ENCODE data around the gene MAFF. TPM values are rescaled to one million over a fixed set of nuclear protein-coding genes. Genes with fewer than 3 reads are reported as not detected.

The MAFF gene
- total RNA-seq, 5 donors from 2014 or later (not counting 1 experiment from before 2014, with no cell fraction given): 6.5 to 49.9 (median 9.6) TPM

DNA sequence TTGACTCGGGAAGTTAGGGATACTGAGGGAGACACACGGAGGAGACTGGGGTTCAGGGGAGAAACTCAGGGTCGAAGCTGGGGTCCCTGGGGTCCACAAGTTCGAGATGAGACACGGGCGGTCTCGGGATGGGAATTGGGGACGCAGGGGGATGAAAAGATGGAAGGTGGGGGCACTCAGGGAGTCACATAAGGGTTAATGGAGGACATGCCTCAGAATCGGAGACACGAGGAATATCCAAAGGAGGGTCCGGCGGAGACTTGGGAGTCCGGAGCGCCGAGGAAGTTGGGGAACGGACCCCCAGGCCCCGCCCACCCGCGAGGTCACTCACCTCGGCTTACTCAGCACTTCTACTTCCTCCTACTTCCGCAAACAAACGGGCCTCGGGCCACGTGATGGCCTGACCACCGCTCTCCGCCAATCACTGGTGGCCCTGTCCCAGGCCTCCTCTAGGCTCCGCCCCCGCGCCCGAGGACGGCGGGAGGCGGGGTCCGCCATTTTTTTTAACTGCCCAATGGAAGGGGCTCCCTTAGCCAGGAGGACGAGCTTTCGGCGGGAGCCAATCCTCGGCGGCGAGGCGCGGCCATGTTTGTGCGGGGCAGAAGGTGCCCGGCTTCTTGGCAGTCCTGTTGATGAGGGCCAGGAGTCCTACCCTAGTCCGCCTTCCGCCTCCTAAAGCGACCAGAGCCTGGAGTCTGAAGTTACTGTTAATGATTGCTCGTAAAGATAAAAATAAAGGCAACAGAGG, 20.2 kb upstream of the MAFF start, which contains the start of gene PLA2G6:
Gene PLA2G6, minus strand, starts transcription at position 378 of the 748 bp plus-strand sequence. CDS start 12,404 bp downstream, outside the sequence.
- H3K4me1 Mint-ChIP-seq: peaks cover 43 to 51% (median 48%) of the 10 kb centered on the region in 3 donors
- Histone ChIP-seq H3K4me1 (ENCODE audit: control insufficient read depth in 1 of 2, extremely low read depth in 1 of 2, insufficient read depth in 2 of 2, low read length in 2 of 2) (peaks cover 5 to 36% of the 10 kb centered on the region in 2 experiments), H3K27me3 (replicated peaks in 1 of 2; ENCODE audit: control insufficient read depth in 2 of 2, extremely low read depth in 1 of 2, insufficient read depth in 2 of 2, low read length in 1 of 2) (no peaks in the 10 kb centered on the region), H3K9me3 (no peaks in the 10 kb centered on the region), H3K36me3 (ENCODE audit: control insufficient read depth in 2 of 2, extremely low read depth in 1 of 2, insufficient read depth in 1 of 2, low read length in 1 of 2) (no peaks in the 10 kb centered on the region), H3K4me3 (ENCODE audit: control insufficient read depth in 1 of 2, extremely low read depth in 1 of 2, low read length in 1 of 2) (peak within 1 kb of the TSS; percentile 61 to 83), H3K27ac (ENCODE audit: low read length) (peak within 1 kb of the TSS; percentile 73)
- POLR2A ChIA-PET: interaction anchor here (0.6 to 0.7 kb wide), 2 partner anchors 15 to 20 kb away, joined by 5 to 7 read pairs; partner anchors contain the start of gene MAFF (in 1 of the 2)
- peak within 1 kb of the TSS; percentile 84 to 92 for H3K27ac Mint-ChIP-seq
- peak within 1 kb of the TSS; percentile 92 to 97 (median 93) for H3K4me3 Mint-ChIP-seq
- ATAC-seq (replicated peaks in 1 of 4) (peak; percentile 89 to 98 (median 97)), DNase-seq (peak; percentile 86 to 98 (median 92))
- no peaks in the 10 kb centered on the region for H3K9me3 Mint-ChIP-seq
- no peaks in the 10 kb centered on the region for H3K27me3 Mint-ChIP-seq
- H3K36me3 Mint-ChIP-seq: no peaks in the 10 kb centered on the region
- WGBS (ENCODE audit: insufficient coverage): under 1% methylated on average over 44 of the region's 48 CpGs
- CTCF ChIA-PET: interaction anchor here (0.5 to 0.9 kb wide), 4 partner anchors 11 to 115 kb away, joined by 3 to 8 read pairs (median 4); no protein-coding TSS in a partner anchor

GRCh38 chr22:38184788-38185187, 17.0 kb upstream of the MAFF start:
- peaks cover 20 to 26% (median 24%) of the 10 kb centered on the region in 3 donors for H3K4me1 Mint-ChIP-seq
- H3K4me3 Mint-ChIP-seq: no peak overlapping the region
- no peaks in the 10 kb centered on the region for H3K36me3 Mint-ChIP-seq
- ATAC-seq (replicated peaks in 1 of 4) (no peak), DNase-seq (no peak)
- no peaks in the 10 kb centered on the region for H3K36me3 ChIP-seq (ENCODE audit: control insufficient read depth in 2 of 2, extremely low read depth in 1 of 2, insufficient read depth in 1 of 2, low read length in 1 of 2)
- H3K27ac ChIP-seq (ENCODE audit: low read length): no peak overlapping the region
- H3K9me3 ChIP-seq: no peaks in the 10 kb centered on the region
- whole genome bisulfite sequencing (ENCODE audit: insufficient coverage): 100% methylated on average over 5 of the region's 7 CpGs
- peak overlapping the region in 1 of 2 donors; percentile 45 for H3K27ac Mint-ChIP-seq
- ChIA-PET POLR2A (no interaction called here), CTCF (no interaction called here)
- no peaks in the 10 kb centered on the region for H3K9me3 Mint-ChIP-seq
- H3K27me3 Mint-ChIP-seq: no peaks in the 10 kb centered on the region
- no peaks in the 10 kb centered on the region for H3K27me3 ChIP-seq (replicated peaks in 1 of 2; ENCODE audit: control insufficient read depth in 2 of 2, extremely low read depth in 1 of 2, insufficient read depth in 2 of 2, low read length in 1 of 2)
- no peak overlapping the region for H3K4me3 ChIP-seq (ENCODE audit: control insufficient read depth in 1 of 2, extremely low read depth in 1 of 2, low read length in 1 of 2)
- peaks cover 5 to 23% of the 10 kb centered on the region in 2 experiments for H3K4me1 ChIP-seq (ENCODE audit: control insufficient read depth in 1 of 2, extremely low read depth in 1 of 2, insufficient read depth in 2 of 2, low read length in 2 of 2)

DNA sequence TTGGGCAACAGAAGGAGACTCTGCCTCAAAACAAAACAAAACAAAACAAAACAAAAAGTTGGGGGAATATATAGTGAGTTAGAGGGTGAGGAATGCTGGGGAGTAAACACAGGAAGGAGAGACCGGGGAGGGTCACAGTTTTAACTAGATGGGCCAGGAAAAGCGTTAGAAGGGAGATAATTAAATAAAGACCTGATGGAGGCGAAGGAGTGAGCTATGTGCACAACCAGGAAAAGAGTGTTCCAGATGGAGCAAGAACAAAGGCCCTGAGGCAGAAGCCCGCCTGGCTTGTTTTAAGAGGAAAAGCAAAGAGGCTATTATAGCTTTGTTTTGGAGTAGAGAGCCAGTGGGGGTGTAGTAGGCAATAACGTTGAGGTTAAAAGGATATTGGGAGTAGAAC, 15.4 kb upstream of the MAFF start:
- H3K36me3 ChIP-seq (ENCODE audit: control insufficient read depth in 2 of 2, extremely low read depth in 1 of 2, insufficient read depth in 1 of 2, low read length in 1 of 2): no peaks in the 10 kb centered on the region
- no peaks in the 10 kb centered on the region for H3K9me3 Mint-ChIP-seq
- H3K4me1 ChIP-seq (ENCODE audit: control insufficient read depth in 1 of 2, extremely low read depth in 1 of 2, insufficient read depth in 2 of 2, low read length in 2 of 2): peaks cover 0 to 7% of the 10 kb centered on the region in 2 experiments
- ATAC-seq (replicated peaks in 1 of 4) (no peak), DNase-seq (no peak)
- 73% methylated on average over 5 of the region's 5 CpGs for WGBS (ENCODE audit: insufficient coverage)
- no peak overlapping the region for H3K4me3 Mint-ChIP-seq
- CTCF ChIA-PET: interaction anchor here in 1 of 2 donors (0.6 kb wide), 1 partner anchor 385 kb away, joined by 3 read pairs; no protein-coding TSS in a partner anchor
- no peaks in the 10 kb centered on the region for H3K27me3 Mint-ChIP-seq
- H3K36me3 Mint-ChIP-seq: no peaks in the 10 kb centered on the region
- no peak overlapping the region for H3K4me3 ChIP-seq (ENCODE audit: control insufficient read depth in 1 of 2, extremely low read depth in 1 of 2, low read length in 1 of 2)
- no peaks in the 10 kb centered on the region for H3K9me3 ChIP-seq
- H3K27me3 ChIP-seq (replicated peaks in 1 of 2; ENCODE audit: control insufficient read depth in 2 of 2, extremely low read depth in 1 of 2, insufficient read depth in 2 of 2, low read length in 1 of 2): no peaks in the 10 kb centered on the region
- peaks cover 3 to 9% (median 7%) of the 10 kb centered on the region in 3 donors for H3K4me1 Mint-ChIP-seq
- H3K27ac Mint-ChIP-seq: no peak overlapping the region
- H3K27ac ChIP-seq (ENCODE audit: low read length): no peak overlapping the region
- POLR2A ChIA-PET: no interaction called here

GRCh38 chr22:38187413-38188212, 14.2 kb upstream of the MAFF start:
- DNase-seq (no peak), ATAC-seq (replicated peaks in 1 of 4) (no peak)
- CTCF ChIA-PET: interaction anchor here in 1 of 2 donors (0.6 kb wide), 1 partner anchor 917 kb away, joined by 3 read pairs; no protein-coding TSS in a partner anchor
- H3K4me1 ChIP-seq (ENCODE audit: control insufficient read depth in 1 of 2, extremely low read depth in 1 of 2, insufficient read depth in 2 of 2, low read length in 2 of 2): no peaks in the 10 kb centered on the region
- no peaks in the 10 kb centered on the region for H3K27me3 ChIP-seq (replicated peaks in 1 of 2; ENCODE audit: control insufficient read depth in 2 of 2, extremely low read depth in 1 of 2, insufficient read depth in 2 of 2, low read length in 1 of 2)
- H3K27me3 Mint-ChIP-seq: peaks cover 2 to 4% of the 10 kb centered on the region in 2 donors
- H3K9me3 Mint-ChIP-seq: no peaks in the 10 kb centered on the region
- no peak overlapping the region for H3K27ac Mint-ChIP-seq
- WGBS (ENCODE audit: insufficient coverage): 94% methylated on average over 3 of the region's 10 CpGs
- POLR2A ChIA-PET: no interaction called here
- H3K9me3 ChIP-seq: no peaks in the 10 kb centered on the region
- no peaks in the 10 kb centered on the region for H3K36me3 ChIP-seq (ENCODE audit: control insufficient read depth in 2 of 2, extremely low read depth in 1 of 2, insufficient read depth in 1 of 2, low read length in 1 of 2)
- peaks cover 0 to 3% (median 0%) of the 10 kb centered on the region in 3 donors for H3K4me1 Mint-ChIP-seq
- H3K4me3 Mint-ChIP-seq: no peak overlapping the region
- H3K36me3 Mint-ChIP-seq: no peaks in the 10 kb centered on the region
- no peak overlapping the region for H3K27ac ChIP-seq (ENCODE audit: low read length)
- H3K4me3 ChIP-seq (ENCODE audit: control insufficient read depth in 1 of 2, extremely low read depth in 1 of 2, low read length in 1 of 2): no peak overlapping the region

DNA sequence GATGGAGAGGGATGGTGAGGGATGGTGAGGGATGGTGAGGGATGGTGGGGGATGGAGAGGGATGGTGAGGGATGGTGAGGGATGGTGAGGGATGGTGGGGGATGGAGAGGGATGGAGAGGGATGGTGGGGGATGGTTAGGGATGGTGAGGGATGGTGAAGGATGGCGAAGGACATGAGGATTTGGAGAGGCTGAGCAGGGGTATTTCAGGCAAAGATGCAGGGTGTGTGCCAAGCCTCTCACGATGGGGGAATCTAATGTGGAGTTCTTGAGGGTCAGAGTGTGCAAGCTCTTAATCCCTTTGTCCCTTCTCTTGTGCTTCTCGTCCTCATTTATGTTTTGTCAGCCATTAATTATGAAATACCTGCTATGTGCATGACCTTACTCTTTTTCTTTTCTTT, 12.7 kb upstream of the MAFF start:
- no peak overlapping the region for H3K27ac ChIP-seq (ENCODE audit: low read length)
- peaks cover 3 to 4% of the 10 kb centered on the region in 2 donors for H3K27me3 Mint-ChIP-seq
- ATAC-seq (replicated peaks in 1 of 4) (no peak), DNase-seq (no peak)
- H3K4me1 ChIP-seq (ENCODE audit: control insufficient read depth in 1 of 2, extremely low read depth in 1 of 2, insufficient read depth in 2 of 2, low read length in 2 of 2): no peaks in the 10 kb centered on the region
- no peaks in the 10 kb centered on the region for H3K9me3 Mint-ChIP-seq
- ChIA-PET CTCF (no interaction called here), POLR2A (no interaction called here)
- H3K4me1 Mint-ChIP-seq: peaks cover 0 to under 1% (median 0%) of the 10 kb centered on the region in 3 donors
- WGBS (ENCODE audit: insufficient coverage): 75% methylated on average over 1 of the region's 3 CpGs
- no peak overlapping the region for H3K27ac Mint-ChIP-seq
- H3K4me3 Mint-ChIP-seq: no peak overlapping the region
- H3K9me3 ChIP-seq: no peaks in the 10 kb centered on the region
- peaks cover 0 to 5% of the 10 kb centered on the region in 2 experiments for H3K27me3 ChIP-seq (replicated peaks in 1 of 2; ENCODE audit: control insufficient read depth in 2 of 2, extremely low read depth in 1 of 2, insufficient read depth in 2 of 2, low read length in 1 of 2)
- no peak overlapping the region for H3K4me3 ChIP-seq (ENCODE audit: control insufficient read depth in 1 of 2, extremely low read depth in 1 of 2, low read length in 1 of 2)
- no peaks in the 10 kb centered on the region for H3K36me3 ChIP-seq (ENCODE audit: control insufficient read depth in 2 of 2, extremely low read depth in 1 of 2, insufficient read depth in 1 of 2, low read length in 1 of 2)
- no peaks in the 10 kb centered on the region for H3K36me3 Mint-ChIP-seq

DNA sequence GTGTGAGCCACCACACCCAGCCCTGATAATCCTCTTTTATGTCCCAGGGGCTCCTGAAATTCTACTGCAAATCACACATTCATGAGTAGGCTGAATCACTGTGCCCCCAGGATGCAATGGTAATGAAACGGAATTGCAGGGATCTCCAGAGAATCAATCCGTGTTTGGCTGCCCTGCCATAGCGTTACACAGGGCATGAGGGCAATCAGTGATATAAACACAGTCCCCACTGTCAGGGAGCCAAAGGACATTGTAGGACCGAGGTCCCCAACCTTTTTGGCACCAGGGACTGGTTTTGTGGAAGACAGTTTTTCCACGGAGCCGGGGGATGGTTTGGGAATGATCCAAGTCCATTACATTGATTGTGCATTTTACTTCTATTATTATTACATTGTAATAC, 11.2 kb upstream of the MAFF start:
- POLR2A ChIA-PET: interaction anchor here in 1 of 2 donors (0.7 kb wide), 1 partner anchor 99 kb away, joined by 3 read pairs; no protein-coding TSS in a partner anchor

More for the DNA sequence above, 11.2 kb upstream of the MAFF start:
- ATAC-seq (replicated peaks in 1 of 4) (no peak), DNase-seq (no peak)
- Histone ChIP-seq H3K27me3 (replicated peaks in 1 of 2; ENCODE audit: control insufficient read depth in 2 of 2, extremely low read depth in 1 of 2, insufficient read depth in 2 of 2, low read length in 1 of 2) (peaks cover 0 to 6% of the 10 kb centered on the region in 2 experiments), H3K4me1 (ENCODE audit: control insufficient read depth in 1 of 2, extremely low read depth in 1 of 2, insufficient read depth in 2 of 2, low read length in 2 of 2) (peaks cover 0 to 4% of the 10 kb centered on the region in 2 experiments), H3K36me3 (ENCODE audit: control insufficient read depth in 2 of 2, extremely low read depth in 1 of 2, insufficient read depth in 1 of 2, low read length in 1 of 2) (no peaks in the 10 kb centered on the region), H3K9me3 (no peaks in the 10 kb centered on the region), H3K4me3 (ENCODE audit: control insufficient read depth in 1 of 2, extremely low read depth in 1 of 2, low read length in 1 of 2) (no peak overlapping the region), H3K27ac (ENCODE audit: low read length) (no peak overlapping the region)
- Mint-ChIP-seq H3K27ac (no peak overlapping the region), H3K9me3 (no peaks in the 10 kb centered on the region), H3K36me3 (no peaks in the 10 kb centered on the region), H3K4me1 (peaks cover 3 to 6% (median 4%) of the 10 kb centered on the region in 3 donors), H3K27me3 (peaks cover 3 to 4% of the 10 kb centered on the region in 2 donors), H3K4me3 (no peak overlapping the region)
- CTCF ChIA-PET: no interaction called here
- 85% methylated on average over 3 of the region's 6 CpGs for WGBS (ENCODE audit: insufficient coverage)

Data from T-cell (primary cell).